ENCODE results near the gene PER1.

PER1 gene

DNA sequence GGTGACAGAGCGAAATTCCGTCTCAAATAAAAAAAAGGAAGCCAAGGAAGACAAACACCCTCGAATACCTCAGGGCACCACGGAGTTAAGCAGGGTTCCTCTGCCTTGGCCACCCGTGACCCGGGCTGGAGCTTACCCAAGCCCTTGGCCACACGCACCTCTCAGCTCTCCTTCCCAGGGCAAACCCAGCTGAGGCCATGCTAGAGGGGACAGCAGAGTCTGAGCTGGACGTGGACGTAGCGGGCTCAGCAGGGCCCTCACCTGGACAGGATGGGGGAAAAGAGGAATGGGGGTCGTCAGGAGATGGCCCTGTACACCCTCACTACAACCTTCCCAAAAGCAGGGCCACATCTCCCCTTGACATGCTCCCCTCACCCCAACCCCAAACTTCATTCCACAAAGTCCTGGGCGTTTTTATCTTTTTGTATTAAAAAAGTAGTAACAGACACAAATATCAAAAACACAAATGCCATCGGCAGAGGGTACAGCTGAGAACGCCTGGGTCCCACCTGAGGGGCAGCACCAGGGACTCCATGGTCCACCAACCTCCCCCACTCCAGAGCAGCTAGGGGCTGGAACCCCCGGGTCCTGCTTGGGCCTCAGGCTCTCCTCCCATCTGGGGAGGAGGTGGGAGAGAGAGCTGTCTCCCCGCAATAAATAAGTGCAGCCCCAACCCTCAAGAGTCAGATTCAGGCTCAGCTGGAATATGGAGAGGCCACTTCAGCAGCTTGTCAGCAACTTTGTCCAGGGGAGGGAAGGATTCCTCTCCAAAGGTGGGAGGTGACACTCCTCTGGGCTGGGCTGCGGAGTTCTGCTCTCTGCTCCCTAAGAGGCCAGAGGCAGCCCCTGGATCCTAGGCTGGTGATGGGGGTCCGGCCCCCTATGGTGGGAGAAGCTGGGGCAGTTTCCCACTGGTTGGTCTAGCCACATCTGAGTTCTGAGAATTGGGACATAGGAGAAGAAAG, 11.9 kb downstream of the PER1 start:
- no peak for DNase-seq

DNA sequence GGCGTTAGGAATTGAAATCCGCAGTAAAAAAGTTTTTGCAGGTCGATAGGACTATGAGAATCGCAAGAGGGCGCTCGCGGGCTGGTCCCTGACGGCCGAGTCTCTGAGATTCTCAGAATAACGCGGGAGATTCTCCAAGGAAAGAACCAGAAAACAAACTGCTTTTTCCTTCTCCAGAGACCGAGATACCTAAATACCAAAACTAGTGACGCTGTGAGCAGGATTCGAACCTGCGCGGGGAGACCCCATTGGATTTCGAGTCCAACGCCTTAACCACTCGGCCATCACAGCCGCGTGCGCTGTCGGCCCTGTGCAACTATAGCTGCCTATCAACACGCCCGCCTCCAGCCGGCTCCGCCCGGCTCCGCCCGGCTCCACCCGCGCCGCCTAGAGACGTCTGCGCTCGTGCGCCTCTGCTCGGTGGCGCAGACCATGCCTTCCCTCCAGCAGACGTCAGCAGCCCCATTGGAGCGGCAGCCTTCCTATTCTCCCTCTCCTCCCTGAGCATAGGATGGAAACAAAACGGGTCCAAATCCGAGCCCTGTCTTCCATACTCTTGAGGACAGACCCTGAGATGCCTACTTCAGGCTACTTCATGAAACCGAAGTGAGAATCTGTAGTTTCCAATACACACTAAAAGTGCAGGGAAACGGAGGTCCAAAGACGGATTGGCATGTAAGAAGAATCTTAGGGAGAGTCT, 13.4 kb downstream of the PER1 start:
- peak; percentile 96 for DNase-seq

DNA sequence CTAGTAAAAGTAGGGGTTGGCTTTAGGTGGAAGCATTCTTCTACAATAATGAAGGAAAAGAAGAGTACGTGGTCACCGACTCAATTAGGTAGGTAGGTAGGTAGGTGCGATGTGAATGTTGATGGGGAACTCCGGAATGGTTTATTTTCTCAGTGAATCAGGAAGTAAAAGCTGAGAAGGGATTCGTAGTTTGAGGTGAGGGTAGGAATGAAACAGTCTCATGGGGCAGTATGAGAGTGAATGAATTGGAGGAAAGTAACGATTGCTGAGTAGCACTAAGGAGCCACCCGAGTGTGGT, 13.9 kb downstream of the PER1 start:
- DNase-seq, result no peak

DNA sequence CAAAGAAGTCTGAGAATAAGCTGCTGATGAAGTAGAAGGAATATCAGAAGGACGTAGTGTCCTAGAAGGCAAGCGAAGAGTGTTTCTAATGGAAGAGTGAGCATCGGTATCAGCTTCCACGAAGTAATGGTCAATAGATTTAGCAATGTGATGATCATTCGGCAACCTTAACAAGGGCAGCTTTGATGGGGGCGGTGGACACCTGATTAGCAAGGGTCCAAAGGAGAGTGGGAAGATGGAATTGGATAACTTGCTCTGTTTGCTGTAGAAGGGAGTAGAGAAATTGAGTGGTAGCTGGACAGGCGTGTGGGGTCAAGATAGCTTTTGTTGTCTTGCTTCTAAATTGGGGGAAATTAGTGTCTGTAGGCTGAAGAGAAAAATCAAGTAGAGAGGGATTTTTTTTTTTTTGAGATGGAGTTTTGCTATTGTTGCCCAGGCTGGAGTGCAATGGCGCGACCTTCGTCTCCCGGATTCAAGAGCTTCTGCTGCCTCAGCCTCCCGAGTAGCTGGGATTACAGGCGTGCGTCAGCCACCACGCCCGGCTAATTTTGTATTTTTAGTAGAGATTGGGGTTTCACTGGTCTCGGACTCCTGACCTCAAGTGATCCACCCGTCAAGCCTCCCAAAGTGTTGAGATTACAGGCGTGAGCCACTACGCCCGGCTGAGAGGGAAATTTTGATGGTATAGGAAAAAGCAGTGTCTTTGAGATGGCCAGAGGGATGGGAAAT, 14.4 kb downstream of the PER1 start:
- DNase-seq, result no peak

DNA sequence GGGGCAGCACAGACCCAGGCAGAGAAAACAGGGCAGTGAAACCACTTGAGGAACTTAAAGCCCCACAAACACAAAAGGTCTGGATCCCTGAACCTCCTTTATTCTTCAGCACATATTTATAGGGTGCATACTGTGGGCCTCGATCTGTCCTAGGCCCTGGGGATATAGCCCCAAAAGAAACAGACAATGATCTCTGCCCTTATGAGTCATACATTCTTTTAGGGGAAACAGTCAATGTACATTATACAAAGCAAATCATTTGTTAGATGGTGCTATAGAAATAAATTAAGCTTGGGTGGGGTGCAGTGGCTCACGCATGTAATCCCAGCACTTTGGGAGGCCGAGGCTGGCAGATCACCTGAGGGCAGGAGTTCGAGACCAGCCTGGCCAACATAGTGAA, 18.3 kb downstream of the PER1 start:
- DNase-seq, result no peak

DNA sequence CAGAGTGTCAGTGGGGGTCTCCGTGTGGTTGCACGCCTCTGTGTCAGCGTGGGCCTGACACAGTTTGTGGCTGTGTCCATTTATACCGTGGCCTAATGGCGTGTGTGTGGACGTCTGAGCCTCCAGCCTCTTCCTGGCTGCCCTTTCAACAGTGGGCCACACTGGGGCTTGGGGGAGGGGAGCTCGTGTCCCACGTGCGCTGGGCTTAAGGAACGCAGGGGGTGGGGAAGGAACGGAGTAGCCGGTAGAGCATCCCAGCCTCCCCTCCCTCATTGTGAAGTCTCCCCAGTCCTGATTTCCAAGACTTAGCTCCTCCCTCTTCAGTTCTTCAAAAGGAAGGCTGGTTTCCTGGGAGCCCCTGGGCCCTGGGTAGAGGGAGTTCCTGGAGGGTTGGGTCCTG, 18.8 kb downstream of the PER1 start:
- no peak for DNase-seq

DNA sequence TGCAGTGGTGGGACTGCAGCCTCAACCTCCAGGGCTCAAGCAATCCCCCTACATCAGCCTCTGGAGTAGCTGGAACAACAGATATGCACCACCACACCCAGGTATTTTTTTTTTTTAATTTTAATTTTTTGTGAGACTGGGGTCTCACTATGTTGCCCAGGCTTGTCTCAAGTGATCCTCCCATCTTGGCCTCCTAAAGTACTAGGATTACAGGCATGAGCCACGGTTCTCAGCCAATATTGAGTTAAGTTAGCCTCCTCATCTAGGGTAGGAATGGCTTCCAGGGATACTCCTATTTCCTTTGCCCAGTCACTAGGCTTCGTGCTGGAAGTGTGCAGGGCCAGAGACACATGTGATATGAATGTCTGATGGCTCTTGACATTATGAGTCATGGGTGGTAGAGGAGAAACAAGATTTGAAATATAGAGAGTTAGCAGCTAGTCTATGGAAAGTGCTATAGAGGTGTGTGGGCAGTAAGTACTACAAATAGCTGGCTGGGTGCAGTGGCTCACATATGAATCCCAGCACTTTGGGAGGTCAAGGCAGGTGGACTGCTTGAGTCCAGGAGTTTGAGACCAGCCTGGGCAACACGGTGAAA, 20.3 kb downstream of the PER1 start:
- no peak for DNase-seq

DNA sequence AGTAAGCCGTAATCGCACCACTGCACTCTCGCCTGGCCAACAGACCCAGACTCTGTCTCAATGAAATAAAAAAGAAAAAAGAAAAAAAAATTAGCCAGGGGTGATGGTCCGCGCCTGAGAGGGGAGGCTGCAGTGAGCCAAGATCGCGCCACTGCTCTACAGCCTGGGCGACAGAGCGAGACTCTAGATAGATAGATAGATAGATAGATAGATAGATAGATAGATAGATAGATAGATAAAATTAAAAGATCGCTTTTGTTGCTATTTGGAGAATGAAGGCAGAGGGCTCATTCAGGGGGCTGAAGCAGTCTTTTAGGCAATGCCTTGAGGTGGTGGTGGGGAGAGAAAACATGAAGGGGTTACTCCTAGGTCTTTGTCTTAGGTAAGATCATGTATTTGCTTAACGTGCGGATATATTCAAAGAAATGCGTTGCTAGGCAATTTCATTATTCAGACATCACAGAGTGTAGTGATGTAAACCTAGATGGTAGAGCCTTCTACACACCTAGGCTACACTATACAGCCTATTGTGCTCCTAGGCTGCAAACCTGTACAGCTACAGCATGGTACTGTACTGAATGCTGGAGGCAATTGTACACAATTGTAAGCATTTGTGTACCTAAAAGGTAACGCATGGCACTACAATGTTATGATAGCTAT, 23.9 kb downstream of the PER1 start:
- DNase-seq, result no peak

DNA sequence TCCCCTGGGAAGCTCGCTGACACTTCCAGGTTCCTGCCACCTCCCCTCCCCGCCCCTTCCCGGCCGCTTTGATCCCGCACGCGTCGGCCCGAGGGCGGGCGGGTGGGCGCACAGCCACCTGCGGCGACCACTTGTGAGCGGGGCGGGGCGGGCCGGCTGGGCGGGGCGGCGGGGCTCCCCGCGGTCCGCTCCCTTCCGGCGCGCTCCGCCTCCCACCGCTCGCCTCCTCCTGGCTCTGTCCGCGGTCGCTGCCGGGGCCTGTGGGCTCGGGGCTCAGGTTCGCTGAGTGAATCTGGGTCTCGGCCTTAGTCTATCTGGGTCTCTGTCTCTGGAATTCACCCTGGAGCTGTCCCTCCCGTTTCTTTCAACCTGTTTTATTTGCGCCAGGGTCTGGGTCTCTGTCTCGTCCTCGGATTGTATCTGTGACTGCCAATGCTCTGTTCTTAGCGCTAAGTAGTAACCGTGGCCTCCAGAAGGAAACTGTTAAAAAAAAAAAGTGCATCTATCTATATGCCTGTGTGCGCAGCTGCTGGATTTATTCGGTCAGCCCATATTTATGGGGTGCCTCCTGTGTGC, 25.6 kb downstream of the PER1 start:
- DNase-seq, result peak; percentile 47

DNA sequence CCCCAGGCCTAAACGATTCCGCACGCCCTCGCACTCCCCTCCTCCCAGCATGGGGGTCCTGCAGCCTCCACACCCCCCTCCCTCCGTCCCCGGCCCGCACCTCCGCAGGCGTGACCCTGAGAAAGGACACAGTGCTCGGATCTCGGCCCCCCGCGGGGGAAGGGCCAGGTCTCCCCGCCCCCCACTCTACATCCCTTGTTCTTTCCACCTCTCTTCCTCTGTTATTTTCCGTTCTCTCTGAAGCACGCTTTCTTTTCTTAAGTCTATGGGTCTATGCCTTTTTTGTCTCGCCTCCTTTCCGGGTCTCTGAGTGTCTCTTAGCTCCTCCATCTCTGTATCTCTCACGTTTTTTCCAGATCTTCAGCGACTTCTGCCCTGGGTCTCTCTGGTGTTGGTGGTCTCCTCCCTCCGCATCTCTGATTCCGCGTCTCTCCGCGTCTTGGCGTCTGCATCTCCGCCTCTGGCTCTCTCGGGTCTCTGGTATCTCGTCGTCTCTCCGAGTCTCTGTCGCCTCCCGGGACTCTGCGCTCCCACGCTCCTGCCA, 26.2 kb downstream of the PER1 start:
- peak; percentile 16 for DNase-seq

DNA sequence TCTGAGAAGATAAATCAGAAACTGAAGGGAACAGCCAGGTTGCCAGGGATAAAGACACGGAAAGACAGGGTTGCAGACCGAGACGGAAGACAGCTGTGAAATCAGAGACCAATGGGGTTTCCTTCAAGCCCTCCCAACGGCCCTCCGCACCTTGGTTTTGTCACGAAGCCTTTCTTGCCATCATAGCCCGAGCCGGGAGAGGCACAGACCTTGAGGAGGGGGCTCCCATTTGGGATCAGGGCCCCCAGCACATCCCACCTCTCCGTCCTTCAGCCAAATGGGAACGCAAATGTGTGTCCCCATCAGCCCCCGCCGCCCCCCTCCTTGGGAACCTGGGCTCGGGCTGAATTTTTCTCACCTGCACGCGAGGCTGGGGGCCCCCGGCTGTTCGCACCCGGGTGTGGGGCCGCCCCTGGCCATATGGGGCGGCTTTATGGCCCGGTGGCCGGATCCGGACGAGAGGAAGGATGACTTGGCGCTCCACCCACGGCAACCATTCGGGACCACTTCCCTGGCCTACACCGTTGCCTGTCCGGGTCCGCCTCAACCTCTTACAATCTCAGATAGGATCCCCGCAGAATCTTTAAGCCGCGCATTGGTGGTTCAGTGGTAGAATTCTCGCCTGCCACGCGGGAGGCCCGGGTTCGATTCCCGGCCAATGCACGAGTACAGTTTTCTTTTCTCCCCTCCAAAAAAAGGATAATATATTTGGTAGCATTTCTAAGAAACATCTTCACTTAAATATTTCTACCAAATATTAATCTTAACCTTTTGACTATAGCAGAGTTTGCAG, 26.9 kb downstream of the PER1 start:
- DNase-seq, result peak; percentile 89

DNA sequence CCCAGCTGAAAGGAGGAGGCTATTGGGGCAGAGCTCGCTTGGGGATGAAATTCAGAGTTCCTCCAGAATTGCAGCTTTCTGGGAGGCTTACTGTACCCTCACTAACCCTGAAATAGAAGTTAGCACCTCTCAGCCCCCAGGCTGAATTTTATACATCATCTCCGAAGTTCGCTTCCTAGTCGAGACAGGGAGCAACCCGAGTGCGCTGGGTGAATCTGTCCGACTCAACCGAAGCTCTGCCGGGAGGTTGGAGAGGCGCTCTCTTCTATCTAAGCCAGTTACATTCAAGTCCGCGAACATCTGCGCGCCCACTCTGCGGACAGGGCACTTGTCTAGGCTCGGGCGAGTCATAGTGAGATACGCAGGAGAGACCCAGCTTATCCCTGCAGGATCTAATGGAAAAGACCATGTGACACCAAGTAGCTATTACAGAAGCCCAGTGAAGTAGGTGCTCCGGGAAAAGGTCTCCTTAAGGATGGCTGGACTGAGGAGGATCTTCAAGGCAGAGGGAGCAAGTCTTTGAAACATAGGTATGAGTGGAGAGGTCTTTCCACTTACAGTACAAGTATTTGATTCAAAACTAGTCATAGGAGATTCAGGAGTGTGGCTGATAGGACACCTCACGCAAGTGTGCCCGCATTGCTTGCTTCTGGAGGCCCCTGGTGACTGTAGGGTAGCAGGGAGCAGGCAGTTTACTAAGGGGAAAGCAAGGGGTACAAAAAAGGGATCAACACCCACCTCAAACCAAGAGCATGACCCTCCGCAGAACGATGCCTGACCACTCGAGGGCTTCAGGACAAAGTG, 27.7 kb downstream of the PER1 start:
- peak; percentile 28 for DNase-seq

DNA sequence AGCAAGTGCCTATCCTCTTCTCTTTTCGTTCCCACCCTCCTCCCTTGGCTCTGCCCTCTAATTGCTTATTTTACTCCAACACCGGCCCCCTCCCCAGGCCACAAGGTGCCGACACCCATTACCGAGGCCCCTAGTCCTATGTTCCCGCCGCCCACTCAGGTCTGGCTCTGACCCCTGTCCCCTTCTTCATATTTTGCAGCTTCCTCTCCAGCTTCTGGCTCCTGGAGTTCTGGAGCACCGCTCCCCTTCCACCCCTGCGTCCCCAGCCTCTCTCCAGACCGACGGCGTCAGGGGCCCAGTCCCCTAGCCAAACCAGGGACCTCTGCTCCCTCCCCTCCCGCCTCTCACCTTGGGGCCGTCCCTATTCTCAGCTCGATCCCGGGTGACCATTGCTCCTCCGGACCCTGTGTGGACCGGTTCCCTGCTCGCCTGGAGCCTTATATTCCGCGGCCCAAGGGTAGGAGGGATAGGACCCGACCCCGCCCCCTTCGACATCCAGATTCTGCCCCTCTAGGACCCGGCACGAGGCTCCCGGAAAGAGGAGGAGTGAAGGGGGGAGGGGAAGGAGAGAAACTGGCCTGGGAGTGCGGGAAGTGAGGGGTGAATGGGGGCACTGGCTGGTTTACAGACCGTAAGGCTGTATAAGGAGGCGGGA, 28.4 kb downstream of the PER1 start, which contains the start of gene HES7:
Gene HES7 (minus strand): TSS at position 412 of the 655 bp plus-strand sequence. CDS start 22 bp downstream, at position 390.
- no peak for DNase-seq

DNA sequence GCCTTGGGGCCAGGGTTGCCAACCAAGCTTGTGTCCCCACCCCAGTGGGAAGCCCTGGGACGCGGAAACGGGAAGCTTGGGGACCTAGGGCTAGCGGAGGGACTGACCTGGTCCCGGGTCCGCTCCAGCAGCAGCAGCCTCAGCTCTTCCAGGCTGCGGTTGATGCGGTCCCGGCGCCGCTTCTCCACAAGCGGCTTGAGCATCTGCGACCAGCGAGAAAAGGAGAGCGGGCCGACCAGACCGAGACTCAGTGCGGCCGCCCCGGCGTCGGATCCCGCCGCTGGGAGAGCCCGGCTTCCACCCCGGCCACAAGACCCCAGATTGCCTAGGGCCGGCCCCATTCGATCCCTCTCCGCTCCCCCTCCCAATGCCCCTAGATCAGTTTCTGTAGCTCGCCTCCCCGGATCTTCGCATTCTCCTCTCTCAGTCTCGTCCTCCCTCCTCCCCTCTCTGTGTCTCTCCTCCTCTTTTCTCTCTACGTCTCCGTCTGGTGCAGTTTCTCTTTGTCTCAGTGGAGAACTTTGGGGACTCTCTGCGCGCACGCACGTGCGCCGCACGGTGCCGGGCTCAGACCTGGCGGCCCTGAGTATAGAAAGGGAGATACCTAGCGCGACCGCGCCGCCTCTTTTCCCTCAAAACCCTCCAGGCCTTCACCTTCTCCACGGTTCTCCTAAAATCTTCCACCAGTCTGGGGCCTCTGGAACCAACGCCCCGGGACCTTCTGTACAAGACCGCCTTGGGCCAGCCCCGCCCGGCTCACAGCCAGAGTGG, 29.1 kb downstream of the PER1 start:
- DNase-seq, result peak; percentile 58

DNA sequence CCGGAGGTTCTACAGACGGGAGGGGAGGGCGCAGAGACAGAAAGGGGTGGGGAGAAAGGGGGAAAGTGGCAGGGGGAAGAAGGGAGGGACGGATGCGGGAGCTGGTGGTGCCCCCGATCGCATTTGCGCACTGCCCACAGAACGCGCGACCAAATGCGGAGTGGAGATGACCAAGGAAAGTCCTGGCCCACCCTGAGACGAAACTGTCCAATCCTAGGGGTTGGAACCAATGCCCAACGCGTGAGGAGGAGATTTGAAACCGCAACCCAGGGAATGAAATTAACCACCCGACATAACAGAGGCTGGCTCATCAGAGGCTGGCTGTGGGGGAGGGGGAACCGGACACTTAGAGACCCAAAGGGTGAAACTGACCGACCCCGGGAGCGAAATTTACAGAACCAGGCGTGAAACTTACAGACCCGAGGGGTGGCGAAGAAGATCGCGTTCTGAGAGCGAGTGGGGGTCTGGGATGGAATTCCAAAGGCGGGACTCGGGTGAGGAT, 29.7 kb downstream of the PER1 start:
- DNase-seq, result peak; percentile 22

DNA sequence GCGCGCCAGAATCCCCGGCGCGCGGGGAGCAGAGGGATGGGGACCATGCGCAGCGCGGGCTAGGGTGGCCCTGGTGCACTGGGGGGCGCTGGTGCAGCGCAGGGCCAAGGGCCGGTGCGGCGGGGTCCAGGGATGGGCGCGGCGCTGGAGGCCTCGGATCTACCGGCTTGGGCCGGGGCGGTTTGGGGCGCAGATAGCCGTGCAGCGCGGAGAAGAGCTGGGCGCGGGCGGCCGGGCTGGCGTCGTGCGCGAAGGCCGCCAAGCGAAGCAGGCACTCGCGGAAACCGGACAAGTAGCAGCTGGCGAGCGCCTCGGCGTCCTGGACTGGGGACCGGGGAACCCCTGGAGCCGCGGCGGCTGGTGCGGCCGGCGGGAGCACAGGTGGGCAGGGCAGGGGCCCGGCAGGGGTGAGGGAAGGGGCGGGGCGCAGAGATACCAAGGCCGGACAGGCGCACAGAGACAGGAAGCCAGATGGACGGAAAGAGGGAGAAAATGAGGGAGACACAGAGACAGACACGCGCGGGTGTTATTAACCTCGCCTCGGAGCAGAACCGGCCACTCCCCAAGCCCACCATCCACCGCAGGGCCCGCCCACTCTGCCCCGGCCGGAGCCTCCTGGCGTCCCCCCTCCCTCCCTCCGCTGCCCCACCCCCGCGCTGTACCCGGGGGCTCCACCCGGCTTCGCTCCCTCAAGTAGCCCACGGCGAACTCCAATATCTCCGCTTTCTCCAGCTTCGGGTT, 30.4 kb downstream of the PER1 start:
- DNase-seq, result peak; percentile 51

DNA sequence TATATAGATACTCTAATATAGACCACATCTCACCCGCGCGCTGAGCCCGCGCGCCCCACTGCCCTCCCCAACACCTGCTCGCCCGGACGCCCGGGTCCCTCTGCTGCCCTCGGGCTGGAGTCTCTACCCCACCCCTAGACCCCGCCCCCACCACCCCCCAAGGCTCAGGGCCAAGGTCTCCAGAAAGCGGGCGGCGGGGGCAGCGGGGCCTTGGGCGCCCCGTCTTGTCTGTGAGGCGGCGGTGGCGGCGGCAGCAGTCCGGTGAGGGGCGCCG, 30.9 kb downstream of the PER1 start:
- DNase-seq, result no peak

Measured in activated naive CD4-positive, alpha-beta T cell treated with Interleukin-2 at 50 U/mL for 16 hours (primary cell).